ENCODE measurements around the gene LRRC32. TPM values are rescaled to one million over a fixed set of nuclear protein-coding genes. Genes with fewer than 3 reads are reported as not detected.

The LRRC32 gene
- total RNA-seq, 4 donors from 2014 or later: 10.0 to 121 (median 17.5) TPM

DNA sequence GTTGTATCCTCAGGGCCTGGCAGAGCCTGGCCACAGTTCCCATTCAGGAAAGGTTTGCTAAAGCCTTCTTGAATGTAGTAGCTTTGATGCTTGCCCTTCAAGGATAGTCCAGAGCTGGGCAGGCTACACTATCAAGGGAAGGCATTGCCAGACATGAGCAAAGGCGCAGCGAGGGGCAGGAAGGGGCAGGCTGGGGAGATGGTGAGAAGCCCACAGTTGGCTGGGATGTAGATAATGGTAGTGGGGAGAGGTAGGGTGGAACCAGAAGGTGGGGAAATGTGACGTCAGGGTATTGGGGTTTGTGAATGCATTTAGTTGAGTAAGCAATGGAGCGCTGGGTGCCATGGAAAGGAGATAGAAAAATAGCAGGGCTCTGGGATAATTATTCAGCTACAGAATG is 28.6 kb downstream of the LRRC32 start:
- Histone ChIP-seq H3K27me3 (no peaks in the 10 kb centered on the region), H3K9me3 (peaks cover 0 to 1% of the 10 kb centered on the region in 2 donors), H3K36me3 (no peaks in the 10 kb centered on the region), H3K4me3 (no peak overlapping the region), H3K27ac (no peak overlapping the region), H3K4me1 (no peaks in the 10 kb centered on the region)
- no peak for TF ChIP-seq CTCF (IDR thresholded peaks at IDR 0.05)
- TF ChIP-seq POLR2A (IDR thresholded peaks at IDR 0.05): no peak
- intact Hi-C loops (cut with DNase I; ENCODE audit: low total_unique reads): no loop called here
- no peak for DNase-seq

DNA sequence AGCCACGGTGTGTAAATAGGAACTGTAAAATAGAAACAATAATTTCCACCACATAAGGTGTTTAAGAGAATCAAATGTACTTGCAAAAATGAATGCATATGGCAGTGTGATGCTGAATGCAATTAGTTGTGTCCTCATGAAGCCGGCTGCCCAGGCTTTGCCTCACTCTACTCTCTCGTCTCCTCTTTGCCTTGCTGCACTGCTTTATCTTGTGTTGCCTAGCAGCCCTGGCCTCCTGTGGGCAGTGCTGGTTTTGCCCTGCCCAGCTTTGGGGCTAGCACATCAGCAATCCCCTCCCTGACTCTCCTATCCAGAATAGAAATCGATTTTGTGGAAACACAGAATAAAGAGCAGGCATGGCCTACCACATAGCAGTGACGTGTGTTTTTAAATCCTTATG is 30.0 kb downstream of the LRRC32 start:
- intact Hi-C loops (cut with DNase I; ENCODE audit: low total_unique reads): no loop called here
- no peak for TF ChIP-seq POLR2A (IDR thresholded peaks at IDR 0.05)
- TF ChIP-seq CTCF (IDR thresholded peaks at IDR 0.05): no peak
- no peak for DNase-seq
- Histone ChIP-seq H3K4me3 (no peak overlapping the region), H3K4me1 (no peaks in the 10 kb centered on the region), H3K27me3 (no peaks in the 10 kb centered on the region), H3K9me3 (no peaks in the 10 kb centered on the region), H3K27ac (no peak overlapping the region), H3K36me3 (no peaks in the 10 kb centered on the region)

DNA sequence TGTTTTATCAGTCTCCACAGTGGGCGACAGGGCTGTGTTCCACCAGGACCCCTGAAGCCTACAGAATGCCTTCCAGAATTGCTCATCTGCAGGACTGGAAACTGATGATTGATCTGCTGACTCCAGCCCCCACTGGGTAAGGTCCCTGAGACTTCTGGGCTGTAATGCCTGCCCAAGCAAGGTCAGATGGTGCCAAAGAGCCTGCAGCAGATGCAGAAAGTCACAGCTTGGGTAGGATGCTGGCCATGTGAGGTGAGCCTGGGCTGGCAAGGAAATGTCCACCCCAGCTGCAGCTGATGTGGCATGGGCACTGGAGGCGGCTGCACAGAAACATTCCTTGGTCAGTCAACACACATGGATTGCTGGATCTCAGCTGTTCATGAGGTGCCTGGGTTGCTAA is 30.9 kb downstream of the LRRC32 start:
- intact Hi-C loops (cut with DNase I; ENCODE audit: low total_unique reads): no loop called here
- Histone ChIP-seq H3K4me1 (no peaks in the 10 kb centered on the region), H3K36me3 (no peaks in the 10 kb centered on the region), H3K9me3 (no peaks in the 10 kb centered on the region), H3K27ac (no peak overlapping the region), H3K4me3 (no peak overlapping the region), H3K27me3 (no peaks in the 10 kb centered on the region)
- TF ChIP-seq POLR2A (IDR thresholded peaks at IDR 0.05) (no peak), CTCF (IDR thresholded peaks at IDR 0.05) (no peak)
- DNase-seq: no peak

DNA sequence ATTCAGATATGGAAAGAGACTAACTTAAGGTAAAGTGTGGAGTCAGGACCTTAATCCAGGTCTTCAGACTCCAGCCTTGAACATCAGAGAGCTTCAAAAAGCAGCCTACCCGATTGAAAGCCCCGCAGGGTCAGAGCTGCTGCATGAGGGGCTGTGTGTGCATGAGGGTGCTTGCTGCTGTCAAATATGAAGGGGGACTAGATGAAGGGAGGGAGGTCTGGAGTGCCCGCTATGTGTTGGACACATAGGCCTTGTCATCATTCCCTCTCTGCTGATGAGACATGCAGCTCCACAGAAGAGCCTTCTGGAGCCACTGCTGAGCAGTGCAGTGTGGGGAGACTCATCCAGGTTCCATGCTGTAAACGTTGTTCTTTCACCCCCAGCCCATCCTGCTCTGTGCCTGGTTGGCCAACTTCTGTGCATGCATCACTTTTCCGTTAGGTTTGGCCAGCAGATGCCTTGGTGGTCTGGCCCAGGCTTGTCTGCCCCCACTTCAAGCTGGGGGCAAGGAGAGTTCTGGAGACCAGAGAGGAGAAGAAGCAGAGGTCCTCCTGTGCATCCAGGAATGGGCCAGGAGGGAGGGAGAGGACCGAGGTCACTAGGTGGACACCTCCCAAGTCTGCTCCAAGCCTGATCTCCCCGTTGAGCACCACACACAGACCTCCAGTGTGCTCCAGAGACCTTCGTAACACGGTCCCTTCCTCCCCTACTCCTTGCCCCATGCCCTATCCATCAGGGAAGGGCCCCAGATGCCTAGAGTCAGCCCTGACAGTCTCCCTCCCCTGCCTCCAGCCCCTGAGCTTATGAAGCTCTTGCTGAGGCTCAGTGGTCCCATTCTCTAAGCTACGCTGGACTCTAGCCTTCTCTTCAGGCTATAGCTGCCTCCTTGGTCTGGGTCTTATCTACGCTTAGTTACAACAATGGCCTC is 32.0 kb downstream of the LRRC32 start:
- H3K4me1 ChIP-seq: no peaks in the 10 kb centered on the region
- intact Hi-C loops (cut with DNase I; ENCODE audit: low total_unique reads): no loop called here
- no peak for DNase-seq
- H3K4me3 ChIP-seq: no peak overlapping the region
- no peaks in the 10 kb centered on the region for H3K27me3 ChIP-seq
- TF ChIP-seq CTCF (IDR thresholded peaks at IDR 0.05) (no peak), POLR2A (IDR thresholded peaks at IDR 0.05) (no peak)
- peak overlapping the region in 1 of 2 donors; percentile 8 for H3K27ac ChIP-seq
- H3K36me3 ChIP-seq: no peaks in the 10 kb centered on the region
- H3K9me3 ChIP-seq: no peaks in the 10 kb centered on the region

DNA sequence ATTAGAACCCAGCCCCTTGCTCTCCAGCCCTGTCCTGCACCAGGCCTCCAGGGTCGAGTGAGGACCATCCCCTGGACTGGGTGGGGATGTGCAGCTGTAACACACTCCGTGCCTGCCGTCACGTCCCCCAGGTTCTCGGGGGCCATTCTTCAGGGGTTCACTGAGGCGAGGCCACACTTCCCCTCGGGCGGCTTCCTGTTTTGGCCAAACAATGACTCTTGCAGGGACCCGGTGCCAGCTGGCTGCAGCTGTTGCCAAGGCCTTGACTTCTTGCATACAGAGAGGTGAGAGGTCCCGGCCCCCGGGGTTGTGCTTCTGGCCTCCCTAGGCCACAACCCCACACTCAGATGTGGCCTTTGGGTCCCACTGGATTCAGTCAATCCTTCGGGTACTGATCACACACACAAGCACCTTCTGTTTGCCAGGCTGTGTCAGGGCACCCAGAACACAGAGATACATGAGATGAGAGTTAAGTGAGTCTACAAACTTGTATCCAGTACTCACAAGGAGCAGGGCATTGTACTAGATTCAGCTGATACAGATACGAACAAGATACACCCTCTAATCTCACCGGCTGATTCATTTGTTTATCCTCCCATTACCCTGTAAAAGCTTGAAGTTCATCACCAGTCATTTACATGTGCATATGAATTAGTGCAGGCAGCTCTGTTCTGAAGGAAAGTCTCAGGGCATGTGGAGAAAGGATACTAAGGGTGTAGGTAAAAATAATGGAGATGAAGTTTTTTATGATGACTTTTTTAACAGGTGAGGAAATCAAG is 32.9 kb downstream of the LRRC32 start:
- no peak for TF ChIP-seq CTCF (IDR thresholded peaks at IDR 0.05)
- TF ChIP-seq POLR2A (IDR thresholded peaks at IDR 0.05): no peak
- Histone ChIP-seq H3K4me3 (no peak overlapping the region), H3K27ac (peak overlapping the region in 1 of 2 donors; percentile 56), H3K27me3 (no peaks in the 10 kb centered on the region), H3K4me1 (no peaks in the 10 kb centered on the region), H3K9me3 (no peaks in the 10 kb centered on the region), H3K36me3 (no peaks in the 10 kb centered on the region)
- peak; percentile 39 to 65 for DNase-seq
- intact Hi-C loops (cut with DNase I; ENCODE audit: low total_unique reads): no loop called here

Data from uterus (tissue), 4 donors.